ENCODE results near the gene ZC3H10. TPM values are rescaled to one million over a fixed set of nuclear protein-coding genes. Genes with fewer than 3 reads are reported as not detected.
A peak's percentile ranks its signal among the peaks of the same experiment; 100 is the strongest.
"Not testable (repeated sequence)": the region's sequence is repeated elsewhere in the genome, so short reads cannot be mapped to it uniquely, and the experiment has no call there.

The ZC3H10 gene
- total RNA-seq, 1 donor from 2014 or later, result 4.9 TPM

DNA sequence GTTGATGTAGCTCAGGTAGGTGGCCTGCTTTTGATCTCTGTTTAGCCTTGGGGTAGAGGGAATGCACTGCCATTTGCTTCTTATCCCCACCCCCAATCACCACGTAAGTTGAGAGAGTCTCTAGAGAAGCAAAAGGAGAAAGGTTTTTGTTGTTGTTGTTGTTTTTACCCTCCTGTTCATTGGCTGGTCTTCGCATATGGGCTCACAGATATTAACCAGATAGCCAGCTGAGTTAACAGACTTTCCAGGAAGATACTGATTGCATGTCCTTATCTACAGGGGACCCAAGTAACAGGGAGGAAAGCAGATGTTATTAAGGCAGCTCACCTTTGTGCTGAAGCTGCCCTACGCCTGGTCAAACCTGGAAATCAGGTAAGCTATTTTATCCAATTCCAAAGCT, 10.8 kb upstream of the ZC3H10 start:
- Histone ChIP-seq H3K27ac (replicated peaks) (no peak overlapping the region), H3K36me3 (peaks cover 58% of the 10 kb centered on the region), H3K27me3 (ENCODE audit: low read depth) (no peaks in the 10 kb centered on the region), H3K4me3 (no peak overlapping the region), H3K4me1 (peaks cover 35% of the 10 kb centered on the region), H3K9me3 (replicated peaks) (no peaks in the 10 kb centered on the region)
- DNase-seq, result no peak
- intact Hi-C loops (cut with micrococcal nuclease), result no loop called here
- TF ChIP-seq, protein P1, sequence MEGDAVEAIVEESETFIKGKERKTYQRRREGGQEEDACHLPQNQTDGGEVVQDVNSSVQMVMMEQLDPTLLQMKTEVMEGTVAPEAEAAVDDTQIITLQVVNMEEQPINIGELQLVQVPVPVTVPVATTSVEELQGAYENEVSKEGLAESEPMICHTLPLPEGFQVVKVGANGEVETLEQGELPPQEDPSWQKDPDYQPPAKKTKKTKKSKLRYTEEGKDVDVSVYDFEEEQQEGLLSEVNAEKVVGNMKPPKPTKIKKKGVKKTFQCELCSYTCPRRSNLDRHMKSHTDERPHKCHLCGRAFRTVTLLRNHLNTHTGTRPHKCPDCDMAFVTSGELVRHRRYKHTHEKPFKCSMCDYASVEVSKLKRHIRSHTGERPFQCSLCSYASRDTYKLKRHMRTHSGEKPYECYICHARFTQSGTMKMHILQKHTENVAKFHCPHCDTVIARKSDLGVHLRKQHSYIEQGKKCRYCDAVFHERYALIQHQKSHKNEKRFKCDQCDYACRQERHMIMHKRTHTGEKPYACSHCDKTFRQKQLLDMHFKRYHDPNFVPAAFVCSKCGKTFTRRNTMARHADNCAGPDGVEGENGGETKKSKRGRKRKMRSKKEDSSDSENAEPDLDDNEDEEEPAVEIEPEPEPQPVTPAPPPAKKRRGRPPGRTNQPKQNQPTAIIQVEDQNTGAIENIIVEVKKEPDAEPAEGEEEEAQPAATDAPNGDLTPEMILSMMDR (IDR thresholded peaks at IDR 0.05; ENCODE audit: borderline replicate concordance), result no peak

DNA sequence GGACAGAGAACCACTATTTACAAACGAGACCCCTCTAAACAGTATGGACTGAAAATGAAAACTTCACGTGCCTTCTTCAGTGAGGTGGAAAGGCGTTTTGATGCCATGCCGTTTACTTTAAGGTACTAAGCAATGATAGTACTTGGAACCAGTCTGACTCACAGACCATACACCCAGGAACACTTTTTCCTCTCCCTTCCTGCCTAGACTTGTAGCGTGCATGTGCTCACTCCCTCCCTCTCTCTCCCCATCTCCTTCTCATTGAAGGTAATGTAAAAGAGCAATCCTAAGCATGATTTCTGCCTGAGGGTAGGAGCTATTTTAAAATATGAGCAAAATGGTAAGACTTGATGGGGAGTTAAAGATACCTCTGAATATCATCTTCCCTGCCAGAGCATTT, 7.5 kb upstream of the ZC3H10 start:
- Histone ChIP-seq H3K4me3 (no peak overlapping the region), H3K4me1 (peaks cover 15% of the 10 kb centered on the region), H3K36me3 (peaks cover 75% of the 10 kb centered on the region), H3K9me3 (replicated peaks) (no peaks in the 10 kb centered on the region), H3K27ac (replicated peaks) (no peak overlapping the region), H3K27me3 (ENCODE audit: low read depth) (no peaks in the 10 kb centered on the region)
- intact Hi-C loops (cut with micrococcal nuclease), result no loop called here
- TF ChIP-seq, protein P1 (IDR thresholded peaks at IDR 0.05; ENCODE audit: borderline replicate concordance), result no peak
- no peak for DNase-seq

DNA sequence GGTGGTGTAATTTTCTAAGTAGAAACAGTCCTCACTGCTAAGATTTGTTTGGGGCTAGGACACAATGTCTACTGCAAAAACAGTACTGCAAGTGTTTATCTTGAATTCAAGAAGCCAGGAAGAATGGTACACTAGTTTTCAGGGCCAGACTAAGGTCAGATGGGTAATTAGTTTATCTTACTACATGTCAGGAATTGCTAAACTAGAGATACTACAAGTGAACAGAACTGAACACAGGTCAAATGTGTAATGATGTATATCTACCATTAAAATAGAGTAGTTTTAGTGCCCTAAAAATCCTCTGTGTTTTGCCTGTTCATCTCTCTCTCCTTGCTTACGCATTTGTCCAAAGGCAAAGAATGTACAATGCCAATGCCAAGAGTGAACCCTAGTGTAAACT, 4.0 kb upstream of the ZC3H10 start:
- H3K4me1 ChIP-seq, result peaks cover 28% of the 10 kb centered on the region
- intact Hi-C loops (cut with micrococcal nuclease), result no loop called here
- no peak overlapping the region for H3K27ac ChIP-seq (replicated peaks)
- TF ChIP-seq, protein P1 (IDR thresholded peaks at IDR 0.05; ENCODE audit: borderline replicate concordance), result no peak
- DNase-seq, result no peak
- H3K4me3 ChIP-seq, result no peak overlapping the region
- H3K9me3 ChIP-seq (replicated peaks), result no peaks in the 10 kb centered on the region
- peaks cover 48% of the 10 kb centered on the region for H3K36me3 ChIP-seq
- no peaks in the 10 kb centered on the region for H3K27me3 ChIP-seq (ENCODE audit: low read depth)

DNA sequence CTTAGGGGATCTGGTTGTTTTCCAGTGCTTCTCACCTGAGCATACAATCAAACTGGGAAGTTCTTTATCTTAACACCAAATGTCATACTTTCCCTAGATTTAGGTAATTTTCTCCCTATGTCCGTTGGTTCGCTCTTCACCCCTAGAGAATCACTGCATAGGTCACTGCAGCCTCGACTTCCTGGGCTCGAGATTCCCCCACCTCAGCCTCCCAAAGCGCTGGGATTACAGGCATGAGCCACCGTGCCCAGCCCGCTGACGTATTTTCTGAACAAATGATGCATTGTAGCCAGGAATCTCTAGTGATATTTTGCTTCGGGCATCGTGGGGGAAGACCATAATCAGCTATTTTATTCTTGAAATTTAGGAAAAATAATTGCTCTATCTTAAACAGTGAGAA, 2.7 kb upstream of the ZC3H10 start:
- Histone ChIP-seq H3K9me3 (replicated peaks) (no peaks in the 10 kb centered on the region), H3K36me3 (peaks cover 36% of the 10 kb centered on the region), H3K27ac (replicated peaks) (peak overlapping the region; percentile 91), H3K4me3 (peak overlapping the region; percentile 91), H3K4me1 (peaks cover 41% of the 10 kb centered on the region), H3K27me3 (ENCODE audit: low read depth) (no peaks in the 10 kb centered on the region)
- no peak for DNase-seq
- intact Hi-C loops (cut with micrococcal nuclease), result loop anchor here (5.0 kb wide), 2 partner anchors 42 to 77 kb away; partner anchors contain the start of gene MYL6
- TF ChIP-seq, protein P1 (IDR thresholded peaks at IDR 0.05; ENCODE audit: borderline replicate concordance), result no peak

DNA sequence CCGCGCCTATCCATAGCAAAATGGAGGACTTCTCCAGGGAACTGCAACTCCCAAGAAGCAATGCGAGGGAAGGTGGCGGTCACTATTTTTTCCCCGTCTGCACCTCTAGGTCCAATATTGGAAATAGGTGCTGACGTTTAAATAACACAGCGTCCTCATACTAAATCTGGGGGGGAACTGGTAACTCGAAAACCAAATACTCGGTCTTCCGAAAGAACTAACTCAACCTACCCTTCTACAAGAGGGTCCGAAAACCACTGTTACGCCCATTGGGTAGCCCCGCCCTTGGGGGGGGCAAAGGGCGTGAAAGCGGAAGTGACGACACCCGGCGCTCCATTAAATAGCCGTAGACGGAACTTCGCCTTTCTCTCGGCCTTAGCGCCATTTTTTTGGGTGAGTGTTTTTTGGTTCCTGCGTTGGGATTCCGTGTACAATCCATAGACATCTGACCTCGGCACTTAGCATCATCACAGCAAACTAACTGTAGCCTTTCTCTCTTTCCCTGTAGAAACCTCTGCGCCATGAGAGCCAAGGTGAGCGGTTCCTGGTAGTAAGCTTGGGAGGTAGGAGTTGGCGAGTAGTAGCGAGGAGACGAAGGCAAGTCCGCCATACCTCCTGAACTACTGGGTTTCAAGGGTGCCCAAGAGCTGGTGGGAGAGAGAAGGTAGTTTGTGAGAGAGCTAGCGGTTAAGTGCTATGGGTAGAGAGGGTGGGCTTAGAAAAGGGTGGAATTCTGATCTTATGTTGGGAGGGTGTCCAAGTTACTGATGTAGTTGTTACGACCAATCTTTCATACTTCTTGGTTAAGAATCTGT, 1.6 kb upstream of the ZC3H10 start, which contains the start of gene RPL41:
TSS of gene RPL41 (plus strand) at position 367 of the 815 bp plus-strand sequence.
- peak; percentile 95 for DNase-seq
- Histone ChIP-seq H3K4me1 (peaks cover 52% of the 10 kb centered on the region), H3K27me3 (ENCODE audit: low read depth) (no peaks in the 10 kb centered on the region), H3K27ac (replicated peaks) (peak within 1 kb of the TSS; percentile 91), H3K4me3 (peak within 1 kb of the TSS; percentile 91), H3K9me3 (replicated peaks) (no peaks in the 10 kb centered on the region), H3K36me3 (peaks cover 36% of the 10 kb centered on the region)
- intact Hi-C loops (cut with micrococcal nuclease), result loop anchor here (5.0 kb wide), 2 partner anchors 41 to 76 kb away; partner anchors contain the start of gene MYL6
- TF ChIP-seq, protein P1 (IDR thresholded peaks at IDR 0.05; ENCODE audit: borderline replicate concordance), result no peak

DNA sequence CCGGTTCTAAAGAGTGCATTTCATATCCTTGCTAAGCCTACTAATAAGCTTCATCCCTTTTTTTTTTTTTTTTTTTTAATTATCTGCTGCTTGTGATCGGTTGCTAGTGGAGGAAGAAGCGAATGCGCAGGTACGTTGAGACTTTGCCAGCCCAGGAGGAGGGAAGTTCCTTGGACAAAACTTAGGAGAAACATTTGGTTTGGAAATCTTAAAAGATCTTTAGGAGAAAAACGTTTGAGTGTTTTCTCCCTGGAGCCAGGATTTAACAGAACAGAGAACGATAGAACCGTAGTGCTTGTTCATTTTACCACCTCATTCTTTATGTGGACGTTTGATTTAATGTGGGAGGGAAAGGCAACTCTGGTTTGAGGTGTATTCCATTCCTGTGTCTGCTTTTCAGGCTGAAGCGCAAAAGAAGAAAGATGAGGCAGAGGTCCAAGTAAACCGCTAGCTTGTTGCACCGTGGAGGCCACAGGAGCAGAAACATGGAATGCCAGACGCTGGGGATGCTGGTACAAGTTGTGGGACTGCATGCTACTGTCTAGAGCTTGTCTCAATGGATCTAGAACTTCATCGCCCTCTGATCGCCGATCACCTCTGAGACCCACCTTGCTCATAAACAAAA, 872 bp upstream of the ZC3H10 start:
- H3K9me3 ChIP-seq (replicated peaks); DNase-seq; H3K27me3 ChIP-seq (ENCODE audit: low read depth): not testable (repeated sequence)
- Histone ChIP-seq H3K27ac (replicated peaks) (peak overlapping the region; percentile 95), H3K4me3 (peak overlapping the region; percentile 91), H3K4me1 (peaks cover 59% of the 10 kb centered on the region), H3K36me3 (peaks cover 36% of the 10 kb centered on the region)
- intact Hi-C loops (cut with micrococcal nuclease), result loop anchor here (5.0 kb wide), 2 partner anchors 40 to 75 kb away; partner anchors contain the start of gene MYL6

Measured in left ventricle myocardium inferior (tissue), 1 donor.